Measurements from ENCODE around the gene UNC45A.

Gene UNC45A

DNA sequence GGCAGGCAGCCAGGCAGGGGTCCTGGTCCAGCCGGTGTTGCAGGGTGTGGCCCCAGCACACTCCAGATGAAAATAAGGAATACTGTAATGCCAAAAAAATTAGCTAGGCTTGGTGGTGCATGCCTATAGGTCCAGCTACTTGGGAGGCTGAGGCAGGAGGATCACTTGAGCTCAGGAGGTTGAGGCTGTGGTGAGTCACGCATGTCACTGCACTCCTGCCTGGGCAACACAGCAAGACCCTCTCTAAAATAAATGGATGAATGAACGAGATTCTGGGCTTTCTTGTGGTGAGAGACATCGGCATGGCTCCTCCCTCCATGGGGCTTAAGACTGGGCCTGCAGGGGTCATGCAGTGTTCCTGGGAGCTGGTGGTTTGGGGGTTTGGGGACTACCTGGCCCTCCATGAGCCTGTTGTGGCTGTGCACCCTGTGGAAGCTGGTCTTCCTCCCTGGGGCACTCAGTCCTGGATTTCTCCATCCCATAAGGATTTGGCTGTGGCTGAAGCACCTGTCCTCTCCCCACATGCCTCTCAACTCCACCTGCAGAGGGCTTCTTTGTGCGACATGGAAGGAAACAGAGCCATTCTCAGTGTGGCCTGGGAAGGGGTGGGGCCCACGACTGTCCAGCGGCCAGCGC is 12.0 kb downstream of the UNC45A start:
- DNase-seq, result no peak

DNA sequence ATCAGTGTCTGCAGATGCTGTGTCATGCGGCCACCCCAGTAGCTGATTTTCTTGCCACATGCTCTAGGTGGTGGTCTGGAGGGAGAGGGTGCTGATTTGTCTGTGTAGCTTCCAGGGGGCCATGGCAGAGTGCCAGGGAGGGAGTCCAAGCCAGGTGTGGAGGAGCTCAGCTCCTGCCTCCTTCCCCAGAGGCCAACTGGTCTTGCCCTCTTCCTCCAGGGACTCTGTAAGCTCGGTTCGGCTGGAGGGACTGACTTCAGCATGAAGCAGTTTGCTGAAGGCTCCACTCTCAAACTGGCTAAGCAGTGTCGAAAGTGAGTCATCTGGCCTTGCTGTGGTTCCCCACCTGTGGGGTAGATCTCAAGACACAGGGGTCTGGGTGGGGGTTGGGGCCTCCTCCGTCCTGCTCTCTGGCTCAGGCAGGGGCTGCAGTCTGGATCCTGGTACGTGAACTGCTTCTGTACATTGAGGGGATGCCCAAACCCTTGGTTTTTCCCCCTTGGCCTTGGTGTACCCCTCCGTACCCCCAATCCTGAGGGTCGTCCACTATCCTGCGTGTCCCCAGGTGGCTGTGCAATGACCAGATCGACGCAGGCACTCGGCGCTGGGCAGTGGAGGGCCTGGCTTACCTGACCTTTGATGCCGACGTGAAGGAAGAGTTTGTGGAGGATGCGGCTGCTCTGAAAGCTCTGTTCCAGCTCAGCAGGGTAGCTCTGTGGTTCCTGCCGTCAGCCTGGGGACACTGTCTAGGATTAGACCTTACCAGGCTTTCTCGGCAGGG is 12.7 kb downstream of the UNC45A start:
- DNase-seq, result no peak

DNA sequence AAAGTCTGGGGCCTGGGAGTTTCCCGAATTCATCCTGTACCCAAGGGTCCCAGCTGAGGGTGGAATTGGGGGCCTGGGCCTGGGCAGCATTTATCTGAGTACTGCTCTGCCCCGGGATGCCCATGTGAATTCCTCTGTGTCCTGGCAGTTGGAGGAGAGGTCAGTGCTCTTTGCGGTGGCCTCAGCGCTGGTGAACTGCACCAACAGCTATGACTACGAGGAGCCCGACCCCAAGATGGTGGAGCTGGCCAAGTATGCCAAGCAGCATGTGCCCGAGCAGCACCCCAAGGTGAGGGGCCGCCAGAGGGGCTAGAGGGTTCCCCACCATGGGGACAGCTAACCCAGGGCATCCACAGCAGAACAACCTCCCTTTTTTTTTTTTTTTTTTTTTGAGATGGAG is 13.4 kb downstream of the UNC45A start:
- no peak for DNase-seq

DNA sequence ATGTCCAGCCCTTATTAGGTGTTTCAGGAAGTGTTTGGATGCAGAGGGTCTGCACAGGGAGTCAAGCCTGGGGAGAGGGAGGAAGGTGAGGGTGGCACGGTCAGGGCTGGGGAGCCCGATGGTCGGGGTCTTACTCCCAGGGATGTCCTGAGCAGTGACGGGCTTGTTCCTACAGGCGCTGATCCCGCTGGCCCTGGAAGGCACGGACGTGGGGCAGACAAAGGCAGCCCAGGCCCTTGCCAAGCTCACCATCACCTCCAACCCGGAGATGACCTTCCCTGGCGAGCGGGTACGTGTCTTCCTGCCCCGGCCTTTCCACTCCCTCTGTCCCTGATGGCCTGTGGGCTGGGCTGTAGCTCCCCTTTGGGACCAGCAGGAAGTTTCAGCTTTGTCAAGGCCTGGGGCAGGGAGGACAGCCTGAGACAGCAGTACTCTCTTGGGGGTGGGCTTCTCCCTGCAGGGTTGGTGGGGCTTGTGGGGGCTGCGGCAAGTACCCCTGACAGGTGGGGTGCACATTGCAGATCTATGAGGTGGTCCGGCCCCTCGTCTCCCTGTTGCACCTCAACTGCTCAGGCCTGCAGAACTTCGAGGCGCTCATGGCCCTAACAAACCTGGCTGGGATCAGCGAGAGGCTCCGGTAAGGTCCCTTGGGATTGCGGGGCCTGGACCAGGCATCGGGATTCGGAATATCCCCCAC is 15.0 kb downstream of the UNC45A start:
- DNase-seq, result no peak

DNA sequence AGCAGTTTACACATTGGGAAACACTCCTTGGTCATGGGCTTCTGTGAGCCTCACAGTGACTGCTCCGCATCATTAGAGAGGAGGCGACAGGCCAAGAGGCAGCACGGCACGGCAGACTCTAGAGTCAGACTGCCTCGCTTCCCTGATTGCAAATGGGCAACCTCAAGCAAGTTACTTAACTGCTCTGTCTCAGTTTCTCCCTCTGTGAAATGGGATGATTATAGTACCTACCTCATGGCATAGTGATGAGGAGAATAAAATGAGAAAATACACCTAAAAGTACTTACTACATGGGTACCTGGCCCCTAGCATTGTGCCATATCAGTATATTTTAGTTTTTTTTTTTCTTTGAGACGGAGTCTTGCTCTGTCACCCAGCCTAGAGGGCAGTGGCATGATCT is 15.6 kb downstream of the UNC45A start:
- no peak for DNase-seq

DNA sequence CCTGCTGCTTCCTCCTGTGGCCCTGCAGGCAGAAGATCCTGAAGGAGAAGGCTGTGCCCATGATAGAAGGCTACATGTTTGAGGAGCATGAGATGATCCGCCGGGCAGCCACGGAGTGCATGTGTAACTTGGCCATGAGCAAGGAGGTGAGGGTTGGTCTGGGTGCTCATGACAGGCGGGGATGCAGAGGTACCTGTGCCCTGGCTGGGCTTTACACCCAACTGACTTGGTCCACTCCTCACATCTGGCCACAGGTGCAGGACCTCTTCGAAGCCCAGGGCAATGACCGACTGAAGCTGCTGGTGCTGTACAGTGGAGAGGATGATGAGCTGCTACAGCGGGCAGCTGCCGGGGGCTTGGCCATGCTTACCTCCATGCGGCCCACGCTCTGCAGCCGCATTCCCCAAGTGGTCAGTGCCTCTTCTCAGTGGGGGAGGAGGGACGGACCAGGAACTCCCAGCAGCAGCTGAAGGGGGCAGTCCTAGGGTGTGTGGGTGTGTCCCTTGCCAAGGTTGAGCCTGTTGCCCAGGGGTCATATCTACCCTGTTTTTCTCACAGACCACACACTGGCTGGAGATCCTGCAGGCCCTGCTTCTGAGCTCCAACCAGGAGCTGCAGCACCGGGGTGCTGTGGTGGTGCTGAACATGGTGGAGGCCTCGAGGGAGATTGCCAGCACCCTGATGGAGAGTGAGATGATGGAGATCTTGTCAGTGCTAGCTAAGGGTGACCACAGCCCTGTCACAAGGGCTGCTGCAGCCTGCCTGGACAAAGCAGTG is 18.0 kb downstream of the UNC45A start:
- no peak for DNase-seq

DNA sequence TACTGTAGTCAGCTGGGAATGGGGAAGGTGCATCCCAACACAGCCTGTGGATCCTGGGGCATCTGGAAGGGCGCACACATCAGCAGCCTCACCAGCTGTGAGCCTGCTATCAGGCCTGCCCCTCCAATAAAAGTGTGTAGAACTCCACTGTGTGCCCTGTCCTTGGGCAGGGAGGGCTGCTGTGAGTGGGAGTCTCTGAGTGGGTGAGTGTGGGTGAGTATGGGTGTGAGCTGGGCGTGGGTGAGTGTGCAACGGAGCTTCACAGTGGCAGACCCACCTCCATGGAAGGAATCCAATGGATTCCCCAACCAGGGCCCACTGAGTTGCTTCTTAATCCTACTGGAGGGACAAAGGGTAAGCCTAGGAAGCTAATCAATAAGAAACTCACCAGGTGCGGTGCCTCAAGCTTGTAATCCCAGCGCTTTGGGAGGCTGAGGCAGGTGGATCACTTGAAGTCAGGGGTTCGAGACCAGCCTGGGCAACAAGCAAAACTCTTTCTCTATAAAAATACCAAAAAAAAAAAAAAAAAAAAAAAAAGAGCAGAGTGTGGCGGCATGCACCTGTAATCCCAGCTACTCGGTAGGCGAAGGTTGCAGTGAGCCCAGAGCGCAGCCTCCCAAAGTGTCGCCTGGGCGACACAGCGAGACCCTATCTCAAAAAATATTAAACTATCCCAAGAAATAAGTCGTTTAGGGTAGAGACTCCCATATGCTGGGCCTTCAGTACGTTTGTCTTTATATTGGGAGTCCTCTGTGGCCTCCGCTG is 19.0 kb downstream of the UNC45A start:
- no peak for DNase-seq

DNA sequence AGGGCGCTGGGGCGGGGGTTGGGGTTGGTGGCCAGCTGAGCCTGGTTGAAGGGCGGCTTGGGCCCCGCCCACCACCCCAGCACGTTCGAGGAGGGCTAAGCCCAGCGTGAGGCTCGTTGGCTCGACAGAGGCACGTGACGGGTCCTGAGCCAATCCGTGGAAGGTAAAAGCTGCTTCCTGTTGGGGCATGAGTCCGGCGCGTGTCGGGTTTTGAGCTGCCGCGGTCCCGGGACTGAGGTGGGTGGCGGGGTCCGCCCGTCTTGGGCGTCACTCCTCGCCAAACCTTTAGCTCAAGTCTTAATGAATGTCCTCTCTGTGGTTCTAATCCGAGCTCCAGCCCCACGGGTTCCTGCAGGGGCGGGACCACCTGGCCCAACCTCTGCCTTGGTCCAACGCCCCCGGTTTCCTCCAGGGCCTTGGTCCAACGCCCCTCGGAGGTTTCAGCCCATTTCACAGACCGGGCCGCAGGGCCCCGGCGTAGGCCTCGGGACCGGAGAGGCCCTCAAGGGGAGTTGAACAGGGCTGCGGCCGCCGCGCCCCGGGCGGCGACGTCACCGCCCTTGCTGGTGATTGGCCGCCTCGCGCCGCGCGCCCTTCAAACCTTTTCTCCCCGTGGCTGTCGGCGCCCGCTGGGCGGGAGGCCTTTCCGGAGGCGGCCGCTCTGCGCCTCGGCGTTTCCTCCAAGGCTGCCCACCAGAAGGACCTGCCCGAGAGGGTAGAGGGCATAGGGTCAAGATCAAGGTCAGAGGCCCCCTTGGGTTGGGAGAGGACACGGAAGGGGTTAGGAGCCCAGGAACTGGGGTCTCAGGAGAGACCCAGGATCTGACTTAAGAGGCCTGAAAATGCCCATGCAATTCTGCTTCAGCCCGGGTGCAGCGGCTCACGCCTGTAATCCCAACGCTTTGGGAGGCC is 19.9 kb downstream of the UNC45A start, which contains the start of gene RCCD1:
Gene RCCD1, plus strand, starts transcription at position 173 of the 912 bp plus-strand sequence. CDS start 1,851 bp downstream, outside the sequence.
- DNase-seq, result peak; percentile 74

DNA sequence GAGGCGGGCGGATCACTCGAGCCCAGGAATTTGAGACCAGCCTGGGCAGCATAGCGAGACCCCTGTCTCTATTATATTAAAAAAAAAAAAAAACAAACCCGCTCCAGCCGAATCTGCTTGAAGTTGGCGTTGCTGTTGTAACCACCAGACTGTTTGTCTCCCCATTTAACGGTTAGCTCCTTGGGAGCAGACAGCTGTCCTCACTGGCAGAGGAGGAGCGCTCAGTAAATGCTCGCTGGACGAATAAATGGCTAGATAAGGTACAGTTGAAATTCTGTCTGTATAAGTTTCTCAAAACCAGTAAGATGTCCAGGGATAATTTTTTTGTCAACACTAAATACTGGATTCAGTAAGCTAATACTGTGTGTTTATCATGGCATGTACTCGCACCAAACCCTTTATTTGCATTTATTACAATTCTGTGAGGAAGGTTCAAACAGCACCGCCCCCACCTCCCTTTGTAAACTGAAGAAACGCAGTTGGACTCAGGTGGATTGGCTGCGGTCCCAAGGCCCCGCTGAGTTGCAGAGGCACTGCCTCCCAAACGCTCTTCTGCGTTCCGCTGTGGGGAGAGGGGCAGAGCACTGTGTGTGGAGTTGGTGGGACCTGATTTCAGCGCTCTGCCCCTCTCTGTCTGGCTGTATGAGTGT is 20.7 kb downstream of the UNC45A start:
- no peak for DNase-seq

DNA sequence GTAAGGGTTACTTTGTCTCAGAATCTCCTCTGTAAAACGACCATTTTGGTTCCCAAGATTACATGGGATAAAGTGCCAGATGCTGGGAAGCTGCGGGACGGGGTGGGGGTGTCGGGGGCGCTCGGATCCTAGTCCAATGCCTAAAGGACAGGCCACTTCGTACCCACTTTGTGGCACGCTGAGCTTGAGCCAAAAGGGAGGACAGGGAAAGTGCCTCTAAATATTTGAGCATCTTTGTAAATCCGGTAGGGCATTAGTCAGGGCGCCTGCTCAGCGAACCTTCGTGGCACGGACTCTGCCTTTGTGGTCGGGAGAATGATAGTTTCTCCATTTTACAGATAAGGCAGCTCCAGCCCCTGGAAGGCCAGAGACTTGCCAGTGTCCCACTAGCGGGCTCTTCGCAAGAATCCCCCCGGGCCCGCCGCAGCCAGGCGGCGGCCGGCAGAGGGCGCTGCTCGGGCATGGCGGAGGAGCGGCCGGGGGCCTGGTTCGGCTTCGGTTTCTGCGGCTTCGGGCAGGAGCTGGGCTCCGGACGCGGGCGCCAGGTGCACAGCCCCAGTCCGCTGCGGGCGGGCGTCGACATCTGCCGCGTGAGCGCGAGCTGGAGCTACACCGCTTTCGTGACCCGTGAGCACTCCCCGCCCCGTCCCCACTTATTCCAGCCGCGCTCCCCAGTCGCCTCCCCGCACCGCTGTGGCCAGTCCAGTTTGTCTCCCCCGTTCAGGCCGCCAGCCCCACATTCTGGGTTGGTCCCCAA is 21.4 kb downstream of the UNC45A start:
- no peak for DNase-seq

DNA sequence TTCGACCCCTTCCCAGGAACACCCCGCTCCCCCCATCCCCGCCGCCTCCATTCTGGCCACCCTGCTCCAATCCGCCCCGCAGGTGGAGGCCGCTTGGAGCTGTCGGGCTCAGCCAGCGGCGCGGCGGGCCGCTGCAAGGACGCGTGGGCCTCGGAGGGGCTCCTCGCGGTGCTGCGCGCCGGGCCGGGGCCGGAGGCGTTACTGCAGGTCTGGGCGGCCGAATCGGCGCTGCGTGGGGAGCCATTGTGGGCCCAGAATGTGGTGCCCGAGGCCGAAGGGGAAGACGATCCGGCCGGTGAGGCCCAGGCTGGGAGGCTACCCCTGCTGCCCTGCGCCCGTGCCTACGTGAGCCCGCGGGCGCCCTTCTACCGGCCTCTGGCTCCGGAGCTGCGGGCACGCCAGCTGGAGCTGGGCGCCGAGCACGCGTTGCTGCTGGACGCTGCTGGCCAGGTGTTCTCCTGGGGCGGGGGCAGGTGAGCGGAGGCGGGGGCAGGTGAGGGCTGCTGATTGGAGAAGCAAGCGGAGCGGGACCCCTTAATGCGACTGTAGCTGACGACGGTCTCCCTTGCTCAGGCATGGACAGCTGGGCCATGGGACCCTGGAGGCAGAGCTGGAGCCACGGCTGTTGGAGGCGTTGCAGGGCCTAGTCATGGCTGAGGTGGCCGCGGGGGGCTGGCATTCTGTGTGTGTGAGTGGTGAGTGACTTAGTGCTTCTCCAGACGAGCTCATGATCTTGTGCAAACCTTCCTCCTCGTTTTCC is 22.1 kb downstream of the UNC45A start:
- no peak for DNase-seq

DNA sequence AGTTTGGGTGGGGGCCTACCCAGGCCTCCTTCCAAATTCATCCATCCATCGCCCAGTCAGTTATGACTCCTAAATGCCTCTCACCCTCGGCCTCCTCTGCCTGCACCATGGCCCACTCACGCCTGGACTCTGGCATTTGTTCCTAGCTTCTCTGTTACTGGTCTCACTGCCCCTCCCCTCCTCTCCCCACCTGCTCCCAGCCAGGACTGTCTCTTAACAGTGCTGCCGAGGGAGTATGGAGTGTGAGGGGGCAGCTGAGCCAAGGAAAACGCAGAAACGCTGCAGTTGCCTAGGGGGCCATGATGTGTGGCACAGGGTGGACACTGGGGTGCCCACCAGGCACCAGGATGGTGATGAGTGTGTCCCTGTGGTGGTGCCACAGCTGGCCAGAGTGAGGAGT is 22.7 kb downstream of the UNC45A start:
- no peak for DNase-seq

DNA sequence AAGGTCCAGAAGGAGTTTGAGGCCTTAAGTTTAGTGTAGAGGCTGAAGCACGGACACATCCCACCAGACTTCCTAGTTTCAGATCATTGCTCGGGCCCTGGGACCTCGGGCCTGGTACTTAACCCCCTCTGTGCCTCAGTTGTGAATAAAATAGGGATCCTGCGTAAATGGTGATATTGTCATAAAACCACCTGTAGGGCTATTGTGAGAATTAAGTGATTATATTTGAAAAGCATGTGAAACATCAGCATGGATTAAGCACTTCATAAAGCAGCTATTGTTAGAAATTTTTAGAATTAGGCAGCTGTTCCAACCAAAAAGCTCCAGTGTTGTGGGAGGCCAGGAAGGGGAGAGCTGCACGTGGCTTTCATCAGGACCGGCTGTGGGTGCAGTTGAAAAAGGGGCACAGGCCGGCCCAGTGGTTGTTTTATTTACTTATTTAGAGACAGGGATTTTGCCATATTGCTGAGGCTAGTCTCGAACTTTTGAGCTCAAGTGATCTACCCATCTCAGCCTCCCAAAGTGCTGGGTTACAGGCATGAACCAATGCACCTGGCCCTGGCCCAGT is 24.0 kb downstream of the UNC45A start:
- DNase-seq, result no peak

DNA sequence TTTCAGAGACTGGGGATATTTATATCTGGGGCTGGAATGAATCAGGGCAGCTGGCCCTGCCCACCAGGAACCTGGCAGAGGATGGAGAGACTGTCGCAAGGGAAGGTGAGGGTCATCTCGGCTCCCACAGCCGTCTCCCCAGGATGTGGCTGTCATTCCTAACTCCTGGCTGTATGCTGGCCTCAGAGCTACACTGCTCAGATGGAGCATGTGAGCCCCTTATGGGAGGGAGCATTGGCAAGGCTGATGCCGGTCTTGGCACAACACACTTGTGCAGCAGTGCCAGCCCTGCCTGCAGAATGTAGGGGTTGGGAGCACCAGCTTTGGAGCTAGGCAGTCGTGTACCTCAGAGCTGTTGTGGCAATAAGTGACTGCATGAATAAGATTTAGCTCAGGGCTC is 24.8 kb downstream of the UNC45A start:
- DNase-seq, result no peak

DNA sequence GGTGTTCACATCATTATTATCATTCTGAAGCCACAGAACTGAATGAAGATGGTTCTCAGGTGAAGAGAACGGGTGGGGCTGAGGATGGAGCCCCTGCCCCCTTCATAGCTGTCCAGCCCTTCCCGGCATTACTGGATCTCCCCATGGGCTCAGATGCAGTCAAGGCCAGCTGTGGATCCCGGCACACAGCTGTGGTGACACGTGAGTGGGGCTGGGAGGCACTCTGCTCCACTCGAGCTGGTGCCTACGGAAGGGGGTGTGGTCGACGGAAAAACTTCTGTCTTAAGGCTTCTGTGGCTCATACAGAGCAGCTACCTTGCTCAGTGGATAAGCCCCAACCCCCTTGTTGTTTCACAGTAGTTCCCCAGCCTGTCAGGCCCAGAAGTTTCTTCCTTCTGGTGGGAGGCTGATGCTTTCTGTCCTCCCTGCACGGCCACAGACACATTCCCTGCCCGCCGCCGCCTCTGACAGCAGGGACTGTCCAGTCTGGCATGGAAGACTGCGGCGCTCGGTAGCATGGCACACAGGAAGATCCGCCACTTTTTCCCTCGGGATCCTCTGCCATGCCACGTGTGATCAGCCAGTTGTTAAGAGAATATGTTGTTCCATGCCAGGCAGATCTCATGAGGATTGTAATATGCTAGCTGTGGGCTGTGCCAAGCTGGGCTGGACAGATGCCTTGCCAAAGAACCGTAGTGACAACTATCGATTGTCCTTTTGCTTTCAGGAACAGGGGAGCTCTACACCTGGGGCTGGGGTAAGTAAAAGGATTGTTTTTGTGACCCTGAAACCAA is 25.4 kb downstream of the UNC45A start:
- no peak for DNase-seq

DNA sequence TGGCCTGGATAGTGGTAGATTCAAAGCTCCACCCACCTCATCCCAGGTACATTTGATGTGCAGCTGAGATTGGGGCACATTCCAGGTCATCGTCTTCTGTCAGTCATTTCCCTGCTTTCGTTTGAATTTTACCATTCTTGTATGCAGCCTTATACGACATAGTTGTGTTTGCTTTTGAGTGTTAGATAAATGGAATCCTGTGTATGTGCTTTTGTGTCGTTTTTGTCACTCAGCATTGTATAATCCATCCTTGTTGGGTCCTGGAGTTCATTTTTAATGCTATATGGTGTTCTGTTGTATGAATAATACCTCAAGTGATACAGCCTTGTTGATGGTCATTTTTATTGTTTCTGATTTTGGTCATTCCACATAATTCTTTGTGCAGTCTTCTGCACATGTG is 26.9 kb downstream of the UNC45A start:
- no peak for DNase-seq

DNA sequence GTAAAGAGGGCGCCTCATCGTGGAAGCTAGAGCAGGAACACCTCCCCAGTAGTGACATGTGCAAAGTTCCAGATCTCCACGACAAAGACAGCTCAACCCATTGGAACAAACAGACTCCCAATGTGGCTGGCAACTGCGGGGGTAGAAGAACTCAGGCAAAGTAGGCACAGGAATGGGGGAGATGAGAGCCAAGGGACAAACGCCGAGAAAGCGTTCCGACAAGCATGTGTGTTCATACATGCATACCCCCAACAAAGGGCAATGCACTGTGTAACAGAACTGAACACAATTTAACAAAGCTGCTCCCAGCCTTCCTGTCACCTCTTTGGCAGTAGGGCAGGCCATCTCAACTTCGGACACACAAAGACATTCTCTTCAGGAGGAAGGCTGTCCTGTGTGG is 31.2 kb downstream of the UNC45A start:
- no peak for DNase-seq

DNA sequence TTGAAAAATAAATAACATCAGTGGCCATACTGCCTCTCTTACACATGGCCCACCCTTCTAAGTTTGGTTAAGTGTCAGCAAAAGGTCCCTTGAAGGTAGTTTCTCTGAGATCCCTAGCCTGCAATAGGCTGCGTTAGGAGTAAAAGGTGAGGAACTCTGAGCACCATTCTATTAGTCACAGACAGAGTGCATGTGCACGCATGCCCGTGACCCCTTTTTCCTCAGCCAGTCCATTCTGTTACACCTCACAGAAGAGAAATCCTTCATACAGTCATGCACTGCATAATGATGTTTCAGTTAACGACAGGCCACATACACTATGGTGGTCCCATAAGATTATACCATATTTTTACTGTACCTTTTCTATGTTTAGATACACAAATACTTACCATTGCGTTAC is 32.1 kb downstream of the UNC45A start:
- DNase-seq, result no peak
